GM18505 (cell line): ENCODE results near the gene PUS1.

ENCODE experiments used
- ATAC-seq: cut with Tn5 transposase; IDR thresholded peaks from one replicate; pipeline ENCODE4 v1.9.1; 2021; ENCODE audit not compliant: unreplicated experiment
- POLR2A ChIP-seq: IDR thresholded peaks from 4 replicates; pipeline ENCODE4 v1.6.1; 2011; ENCODE audit warnings: borderline replicate concordance; ENCODE audit not compliant: insufficient read depth, insufficient read length; ENCODE audit errors: extremely low read depth

The PUS1 gene

DNA sequence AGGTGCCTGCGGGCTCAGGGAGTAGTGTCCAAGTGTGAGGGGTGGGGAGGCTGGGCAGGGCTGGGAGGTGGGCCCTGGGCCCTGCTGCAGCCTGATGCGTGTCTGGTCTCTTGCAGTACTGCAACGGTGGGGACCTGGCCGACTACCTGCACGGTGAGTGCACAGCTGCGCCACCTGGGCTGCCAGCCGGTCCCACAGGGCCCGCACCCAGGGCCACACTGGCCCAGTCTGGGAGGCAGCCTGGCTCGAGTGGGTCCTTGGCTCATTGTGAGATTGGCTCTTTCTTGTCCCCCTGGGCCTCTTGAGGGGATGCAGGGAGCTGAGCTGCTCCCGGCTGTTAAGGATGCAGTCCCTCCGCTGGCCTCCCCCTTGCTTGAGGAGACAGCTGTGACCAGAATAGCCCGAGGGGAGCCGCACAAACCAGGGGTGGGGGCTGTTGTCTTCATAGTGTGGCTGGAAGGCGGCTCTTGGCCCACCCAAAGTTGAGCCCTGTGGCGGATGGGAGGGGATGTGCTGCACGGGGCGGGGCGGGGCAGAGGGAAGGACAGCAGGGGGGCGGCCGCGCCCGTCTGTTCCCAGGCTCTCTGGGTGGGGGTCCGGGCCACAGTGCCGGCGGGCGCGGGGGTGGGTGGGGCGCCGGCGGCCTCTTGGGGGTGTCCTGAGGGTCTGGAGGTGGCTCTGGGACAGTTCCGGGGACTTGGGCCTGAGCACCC, 21.5 kb upstream of the PUS1 start:
- no peak for ATAC-seq
- no peak for TF ChIP-seq POLR2A

DNA sequence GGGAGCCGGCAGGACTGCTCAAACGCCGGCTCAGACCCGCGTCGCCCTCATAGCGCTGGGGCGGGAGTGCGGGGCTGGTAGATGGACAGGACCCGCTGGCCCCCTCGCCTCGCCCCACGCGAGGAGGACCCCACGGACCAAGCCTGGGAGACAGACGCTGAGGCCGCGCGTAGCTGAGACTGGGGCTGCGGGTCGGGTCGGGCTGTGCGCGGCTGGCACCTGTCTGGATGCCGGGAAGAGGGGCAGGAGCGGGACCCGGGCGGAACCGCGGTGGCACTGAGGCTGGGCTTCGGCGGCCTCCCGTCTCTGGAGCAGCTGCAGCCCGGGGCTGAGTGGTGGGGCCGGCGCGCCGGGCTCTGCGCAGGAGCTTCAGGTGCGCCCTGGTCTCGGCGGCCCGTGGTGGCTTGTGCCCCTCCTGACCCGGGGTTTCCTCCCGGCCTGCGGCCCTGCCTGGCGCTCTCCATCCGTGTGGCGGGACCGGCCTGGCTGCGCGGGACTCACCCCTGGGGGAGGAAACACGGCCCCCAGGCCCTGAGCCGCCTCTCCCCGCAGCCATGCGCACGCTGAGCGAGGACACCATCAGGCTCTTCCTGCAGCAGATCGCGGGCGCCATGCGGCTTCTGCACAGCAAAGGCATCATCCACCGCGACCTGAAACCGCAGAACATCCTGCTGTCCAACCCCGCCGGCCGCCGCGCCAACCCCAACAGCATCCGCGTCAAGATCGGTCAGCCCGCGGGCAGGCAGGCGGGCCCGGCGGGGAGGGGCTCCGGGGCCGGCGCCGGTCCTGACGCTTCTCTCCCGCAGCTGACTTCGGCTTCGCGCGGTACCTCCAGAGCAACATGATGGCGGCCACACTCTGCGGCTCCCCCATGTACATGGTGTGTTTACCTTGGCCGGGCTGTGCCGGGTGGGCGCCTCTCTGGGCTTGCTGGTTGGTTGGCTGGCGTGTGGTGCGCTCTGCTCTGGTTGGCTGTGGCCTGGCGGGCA, 20.7 kb upstream of the PUS1 start:
- ATAC-seq = no peak
- no peak for TF ChIP-seq POLR2A

DNA sequence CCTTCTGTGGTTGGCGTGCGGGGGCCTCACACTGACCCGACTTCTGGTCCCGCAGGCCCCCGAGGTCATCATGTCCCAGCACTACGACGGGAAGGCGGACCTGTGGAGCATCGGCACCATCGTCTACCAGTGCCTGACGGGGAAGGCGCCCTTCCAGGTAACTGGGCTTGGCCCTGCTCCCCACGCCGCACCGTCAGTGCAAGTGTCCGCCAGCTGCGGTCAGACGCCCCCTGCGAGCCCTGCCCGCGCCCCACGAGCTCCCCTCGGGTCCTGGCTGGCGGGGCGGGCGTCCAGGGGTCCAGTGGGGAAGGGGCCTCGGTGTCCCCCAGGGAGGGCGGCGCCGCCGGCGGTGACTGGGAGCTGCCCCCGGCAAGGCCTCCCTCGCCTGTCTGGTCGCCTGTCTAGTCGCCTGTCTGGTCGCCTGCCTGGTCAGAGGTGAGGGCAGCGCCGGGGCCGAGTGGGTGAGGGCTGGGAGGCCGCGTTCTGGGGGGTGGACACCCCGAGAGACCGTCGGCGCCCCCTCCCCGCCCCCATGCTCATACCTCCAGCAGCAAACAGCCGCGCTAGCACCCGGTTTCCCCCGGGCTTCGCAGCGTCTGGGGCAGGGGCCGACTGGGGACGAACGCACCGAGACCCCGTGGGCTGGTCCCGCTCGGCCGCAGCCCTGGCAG, 19.9 kb upstream of the PUS1 start:
- no peak for ATAC-seq
- no peak for TF ChIP-seq POLR2A

DNA sequence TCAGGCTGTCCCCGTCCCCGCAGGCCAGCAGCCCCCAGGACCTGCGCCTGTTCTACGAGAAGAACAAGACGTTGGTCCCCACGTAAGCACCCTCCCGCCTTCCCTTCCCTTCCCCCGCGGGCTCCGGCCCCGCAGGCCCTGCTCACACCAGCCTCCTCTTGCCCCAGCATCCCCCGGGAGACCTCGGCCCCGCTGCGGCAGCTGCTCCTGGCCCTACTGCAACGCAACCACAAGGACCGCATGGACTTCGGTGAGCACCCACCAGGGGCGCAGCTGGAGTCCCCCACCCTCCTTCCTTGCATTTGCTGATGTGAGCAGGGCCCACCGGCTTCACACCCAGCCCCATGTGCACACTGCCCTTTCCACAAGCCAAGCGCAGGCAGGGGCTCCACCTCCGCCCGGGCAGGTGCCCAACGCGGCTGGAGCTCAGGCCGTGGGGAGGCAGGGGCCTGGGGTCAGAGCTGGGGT, 19.3 kb upstream of the PUS1 start:
- no peak for TF ChIP-seq POLR2A
- no peak for ATAC-seq

DNA sequence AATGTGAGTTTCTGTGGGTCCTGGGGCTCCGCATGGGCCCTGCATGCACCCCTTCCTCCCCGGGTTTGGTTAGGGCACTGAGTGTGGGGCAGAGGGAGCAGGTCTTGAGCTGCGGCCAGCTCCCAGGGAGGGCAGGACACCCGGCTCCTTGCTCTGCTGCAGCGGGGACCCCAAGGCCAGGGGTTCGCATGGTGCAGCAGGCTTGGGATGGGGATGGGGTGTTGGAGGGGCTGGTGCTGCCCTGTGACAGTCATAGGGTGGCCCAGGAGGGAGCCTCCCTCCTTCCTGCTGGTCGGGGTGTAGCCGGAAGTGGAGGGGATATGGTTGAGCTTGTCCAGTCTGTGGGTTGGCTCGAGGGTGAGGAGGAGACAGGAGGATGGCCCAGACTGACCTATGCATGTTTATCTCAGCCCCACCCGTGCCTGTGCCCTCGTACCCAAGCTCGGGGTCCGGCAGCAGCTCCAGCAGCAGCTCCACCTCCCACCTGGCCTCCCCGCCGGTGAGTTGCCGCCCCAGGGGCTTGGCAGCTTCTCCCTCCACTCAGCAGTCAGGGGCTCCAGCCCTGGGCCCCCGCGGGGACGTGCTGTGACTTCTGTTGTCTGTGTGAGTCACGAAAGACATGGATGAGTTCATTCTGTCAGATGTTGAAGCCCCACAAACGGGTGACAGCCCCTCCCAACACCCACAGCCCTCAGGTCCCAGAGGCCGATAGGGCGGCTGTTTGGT, 18.6 kb upstream of the PUS1 start:
- ATAC-seq = no peak
- TF ChIP-seq POLR2A = no peak

DNA sequence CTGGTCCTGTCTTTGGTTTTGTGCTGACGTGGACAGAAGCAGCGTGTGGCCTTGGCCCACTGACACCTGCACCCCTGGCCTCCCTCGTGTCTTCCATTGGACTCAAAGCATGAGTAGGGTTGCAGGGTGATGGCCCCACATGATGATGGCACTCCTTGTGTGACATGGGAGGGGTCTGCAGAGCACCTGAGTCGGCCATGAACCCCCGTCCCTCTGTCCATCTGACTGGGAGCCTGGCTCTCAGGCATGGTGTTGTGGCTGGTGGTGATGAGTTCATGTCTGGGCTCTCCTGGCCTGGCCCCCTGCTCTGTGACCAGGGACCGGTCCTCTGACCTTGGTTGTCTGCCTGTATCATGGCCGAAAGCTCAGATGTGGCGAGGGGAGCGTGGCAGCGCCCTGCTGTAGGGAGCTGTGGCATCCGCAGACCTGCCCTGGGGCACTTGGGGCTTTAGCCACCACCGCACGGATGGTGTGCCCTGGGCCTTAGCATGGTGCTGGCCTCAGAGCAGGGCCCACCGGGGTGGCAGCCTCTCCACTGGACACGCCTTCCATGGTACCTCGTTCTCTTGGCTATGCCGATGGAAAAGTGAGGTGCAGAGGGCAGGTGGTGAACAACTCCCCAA, 17.9 kb upstream of the PUS1 start:
- TF ChIP-seq POLR2A = no peak
- ATAC-seq = no peak

DNA sequence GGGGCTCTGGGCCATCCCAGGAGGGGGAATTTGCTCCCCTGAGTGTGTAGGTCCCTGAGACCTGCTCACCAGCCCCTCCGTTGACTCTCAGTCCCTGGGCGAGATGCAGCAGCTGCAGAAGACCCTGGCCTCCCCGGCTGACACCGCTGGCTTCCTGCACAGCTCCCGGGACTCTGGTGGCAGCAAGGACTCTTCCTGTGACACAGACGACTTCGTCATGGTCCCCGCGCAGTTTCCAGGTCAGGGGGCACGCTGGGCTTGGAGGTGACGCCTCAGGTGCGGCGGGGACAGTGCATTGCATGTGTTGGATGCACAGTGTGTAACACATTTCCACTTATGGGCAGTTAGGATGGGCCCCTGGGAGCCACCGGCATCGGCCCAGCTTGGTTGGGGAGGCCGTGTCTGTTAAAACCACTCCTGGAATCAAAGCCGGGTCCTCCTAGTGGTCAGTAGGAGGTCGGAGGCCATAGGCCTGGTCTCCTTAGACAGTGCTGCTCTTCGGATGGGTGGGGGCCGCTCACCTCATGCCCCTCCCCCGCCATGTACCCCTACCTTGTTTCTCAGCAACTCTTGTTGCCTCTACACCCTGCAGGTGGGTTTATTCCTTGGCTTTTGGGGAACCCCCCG, 17.1 kb upstream of the PUS1 start:
- TF ChIP-seq POLR2A = no peak
- no peak for ATAC-seq

DNA sequence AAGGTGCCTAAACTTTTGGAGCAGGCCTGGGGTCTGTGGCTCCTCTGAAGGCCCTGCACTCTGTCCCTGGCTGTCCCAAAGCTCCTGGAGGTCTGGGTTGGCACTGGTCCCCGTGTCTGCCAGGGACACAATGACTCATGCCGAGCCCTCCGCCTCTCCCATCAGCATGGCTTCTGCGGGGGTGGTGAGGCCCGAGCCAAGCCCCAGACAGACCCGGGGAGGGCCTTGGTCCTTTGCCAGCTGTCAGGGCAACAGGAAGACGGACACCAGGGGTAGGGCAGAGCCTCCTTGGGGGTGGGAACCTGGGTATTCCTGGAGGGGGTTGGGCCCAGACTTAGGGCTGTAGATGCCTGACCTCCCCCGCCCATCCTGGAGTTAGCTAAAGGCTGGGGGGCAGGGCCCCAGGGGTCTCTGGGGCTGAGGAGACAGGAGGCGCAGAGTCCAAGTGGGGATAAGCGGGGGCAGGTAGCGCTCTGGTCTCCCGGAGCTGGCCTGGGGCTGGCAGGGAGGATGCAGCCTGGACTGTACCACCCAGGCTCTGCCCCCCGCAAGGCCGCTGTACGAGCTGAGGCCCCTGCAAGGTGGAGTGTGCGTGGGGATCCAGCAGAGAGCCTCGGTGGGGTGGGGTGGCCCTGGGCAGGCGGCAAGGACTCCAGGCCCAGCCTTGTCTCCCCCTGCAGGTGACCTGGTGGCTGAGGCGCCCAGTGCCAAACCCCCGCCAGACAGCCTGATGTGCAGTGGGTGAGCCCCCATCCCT, 16.4 kb upstream of the PUS1 start:
- no peak for TF ChIP-seq POLR2A
- ATAC-seq = no peak

DNA sequence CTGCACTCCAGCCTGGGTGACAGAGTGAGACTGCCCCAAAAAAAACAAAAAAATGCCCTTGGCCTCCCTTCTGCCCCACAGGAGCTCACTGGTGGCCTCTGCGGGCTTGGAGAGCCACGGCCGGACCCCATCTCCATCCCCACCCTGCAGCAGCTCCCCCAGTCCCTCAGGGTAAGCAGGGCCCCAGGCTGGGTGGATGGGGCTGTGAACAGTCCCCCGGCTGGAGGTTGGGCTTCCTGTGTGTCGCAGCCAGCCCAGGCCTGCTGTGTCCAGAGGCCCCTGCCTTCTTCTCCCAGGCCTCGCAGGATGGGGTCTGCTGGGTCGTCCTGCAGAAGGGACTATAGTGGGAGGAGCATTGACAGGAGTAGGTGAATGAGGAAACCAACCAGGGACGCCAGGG, 15.4 kb upstream of the PUS1 start:
- no peak for ATAC-seq
- TF ChIP-seq POLR2A = no peak

DNA sequence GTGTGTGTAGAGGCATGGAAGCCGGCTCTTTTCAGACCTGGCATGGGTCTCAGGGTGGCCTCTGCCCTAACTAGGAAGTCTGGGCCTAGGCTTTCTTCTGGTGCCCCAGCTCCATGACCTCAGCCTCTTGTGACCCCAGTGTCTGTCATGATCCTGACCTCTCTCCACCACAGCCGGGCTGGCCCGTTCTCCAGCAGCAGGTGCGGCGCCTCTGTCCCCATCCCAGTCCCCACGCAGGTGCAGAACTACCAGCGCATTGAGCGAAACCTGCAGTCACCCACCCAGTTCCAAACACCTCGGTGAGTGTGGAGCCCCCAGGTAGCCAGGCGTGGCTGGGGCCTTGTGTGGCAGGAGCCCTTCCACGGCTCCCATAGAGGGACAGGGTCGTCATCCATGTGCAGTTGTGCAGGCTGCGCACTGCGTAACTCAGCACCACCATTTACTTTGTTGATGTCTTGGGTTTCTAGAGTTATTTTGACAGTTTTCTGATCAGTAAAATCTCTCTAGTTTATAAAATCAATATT, 14.8 kb upstream of the PUS1 start:
- no peak for TF ChIP-seq POLR2A
- no peak for ATAC-seq

DNA sequence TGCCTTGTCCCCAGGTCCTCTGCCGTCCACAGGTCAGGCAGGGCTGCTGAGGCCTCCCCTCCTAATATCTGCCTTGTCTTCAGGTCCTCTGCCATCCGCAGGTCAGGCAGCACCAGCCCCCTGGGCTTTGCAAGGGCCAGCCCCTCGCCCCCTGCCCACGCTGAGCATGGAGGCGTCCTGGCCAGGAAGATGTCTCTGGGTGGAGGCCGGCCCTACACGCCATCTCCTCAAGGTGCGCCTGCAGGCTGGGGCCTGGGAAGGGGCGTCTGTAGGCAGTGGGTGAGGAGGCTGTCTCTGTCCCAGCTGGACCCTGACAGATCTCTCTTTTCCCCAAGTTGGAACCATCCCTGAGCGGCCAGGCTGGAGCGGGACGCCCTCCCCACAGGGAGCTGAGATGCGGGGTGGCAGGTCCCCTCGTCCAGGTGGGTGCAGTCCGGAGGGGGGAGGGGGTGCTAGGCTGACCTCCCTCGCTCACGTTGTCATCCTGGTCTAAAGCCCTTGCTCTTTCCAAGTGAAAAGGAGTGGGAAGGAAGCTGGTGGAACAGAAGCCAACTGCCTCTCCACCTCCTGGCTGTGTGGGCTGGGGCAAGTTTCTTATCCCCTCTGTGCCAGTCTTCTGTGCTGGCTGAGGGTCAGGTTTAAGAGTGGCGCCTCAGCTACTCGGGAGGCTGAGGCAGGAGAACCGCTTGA, 13.9 kb upstream of the PUS1 start:
- no peak for ATAC-seq
- no peak for TF ChIP-seq POLR2A

DNA sequence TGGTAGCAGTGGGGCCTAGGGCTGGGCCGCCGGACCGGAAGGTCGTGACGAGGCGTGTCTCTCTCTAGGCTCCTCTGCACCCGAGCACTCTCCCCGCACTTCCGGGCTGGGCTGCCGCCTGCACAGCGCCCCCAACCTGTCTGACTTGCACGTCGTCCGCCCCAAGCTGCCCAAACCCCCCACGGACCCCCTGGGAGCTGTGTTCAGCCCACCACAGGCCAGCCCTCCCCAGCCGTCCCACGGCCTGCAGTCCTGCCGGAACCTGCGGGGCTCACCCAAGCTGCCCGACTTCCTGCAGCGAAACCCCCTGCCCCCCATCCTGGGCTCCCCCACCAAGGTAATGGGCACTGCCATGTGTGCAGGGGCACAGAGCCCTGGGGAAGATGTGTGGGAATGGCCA, 13.3 kb upstream of the PUS1 start:
- ATAC-seq = no peak
- TF ChIP-seq POLR2A = no peak
